GM06990 (cell line): ENCODE measurements around the gene BFSP2.

Experiments
- DNase-seq: peaks from one replicate; pipeline ENCODE4 v3.0.0-alpha.2; 2011; ENCODE audit not compliant: insufficient read length; ENCODE audit errors: extremely low read depth
- H3K27me3 ChIP-seq: replicated peaks from 2 replicates; pipeline ENCODE4 v1.6.0; 2011; ENCODE audit warnings: low read length; ENCODE audit not compliant: control insufficient read depth, insufficient read depth
- H3K36me3 ChIP-seq: 2 replicates; pipeline ENCODE4 v1.5.1; 2011; ENCODE audit warnings: low read length; ENCODE audit not compliant: control insufficient read depth, insufficient read depth
- H3K4me3 ChIP-seq: replicated peaks from 2 replicates; pipeline ENCODE4 v1.5.1; 2011; ENCODE audit warnings: low read depth, mild to moderate bottlenecking, control low read depth, low read length
- TF ChIP-seq, protein P1 (sequence below): IDR thresholded peaks from 2 replicates; pipeline ENCODE4 v1.5.1; 2011; ENCODE audit warnings: low read length, control low read depth, mild to moderate bottlenecking, inconsistent platforms; ENCODE audit not compliant: insufficient read depth, poor library complexity, severe bottlenecking

The BFSP2 gene

DNA sequence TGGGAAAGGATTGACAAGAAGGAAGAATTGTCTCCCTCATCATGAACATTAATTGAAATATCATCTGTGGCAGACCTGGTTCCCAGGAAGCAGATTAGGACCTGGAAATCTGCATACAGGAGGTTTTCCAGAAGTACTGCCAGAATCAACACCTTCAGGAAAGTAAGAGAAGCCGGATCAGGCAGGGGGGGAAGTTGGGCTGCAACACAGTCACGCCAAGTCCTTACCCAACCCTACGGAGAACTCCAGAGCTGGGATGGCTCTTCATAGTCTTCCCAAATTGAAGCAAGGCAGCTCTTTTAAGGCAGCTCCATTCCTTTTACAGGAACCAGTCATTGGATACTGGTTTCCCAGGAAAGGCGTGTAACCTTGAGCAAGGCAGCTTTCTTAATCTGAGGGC, 35.2 kb upstream of the BFSP2 start:
- TF ChIP-seq, protein P1, sequence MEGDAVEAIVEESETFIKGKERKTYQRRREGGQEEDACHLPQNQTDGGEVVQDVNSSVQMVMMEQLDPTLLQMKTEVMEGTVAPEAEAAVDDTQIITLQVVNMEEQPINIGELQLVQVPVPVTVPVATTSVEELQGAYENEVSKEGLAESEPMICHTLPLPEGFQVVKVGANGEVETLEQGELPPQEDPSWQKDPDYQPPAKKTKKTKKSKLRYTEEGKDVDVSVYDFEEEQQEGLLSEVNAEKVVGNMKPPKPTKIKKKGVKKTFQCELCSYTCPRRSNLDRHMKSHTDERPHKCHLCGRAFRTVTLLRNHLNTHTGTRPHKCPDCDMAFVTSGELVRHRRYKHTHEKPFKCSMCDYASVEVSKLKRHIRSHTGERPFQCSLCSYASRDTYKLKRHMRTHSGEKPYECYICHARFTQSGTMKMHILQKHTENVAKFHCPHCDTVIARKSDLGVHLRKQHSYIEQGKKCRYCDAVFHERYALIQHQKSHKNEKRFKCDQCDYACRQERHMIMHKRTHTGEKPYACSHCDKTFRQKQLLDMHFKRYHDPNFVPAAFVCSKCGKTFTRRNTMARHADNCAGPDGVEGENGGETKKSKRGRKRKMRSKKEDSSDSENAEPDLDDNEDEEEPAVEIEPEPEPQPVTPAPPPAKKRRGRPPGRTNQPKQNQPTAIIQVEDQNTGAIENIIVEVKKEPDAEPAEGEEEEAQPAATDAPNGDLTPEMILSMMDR, result no peak

DNA sequence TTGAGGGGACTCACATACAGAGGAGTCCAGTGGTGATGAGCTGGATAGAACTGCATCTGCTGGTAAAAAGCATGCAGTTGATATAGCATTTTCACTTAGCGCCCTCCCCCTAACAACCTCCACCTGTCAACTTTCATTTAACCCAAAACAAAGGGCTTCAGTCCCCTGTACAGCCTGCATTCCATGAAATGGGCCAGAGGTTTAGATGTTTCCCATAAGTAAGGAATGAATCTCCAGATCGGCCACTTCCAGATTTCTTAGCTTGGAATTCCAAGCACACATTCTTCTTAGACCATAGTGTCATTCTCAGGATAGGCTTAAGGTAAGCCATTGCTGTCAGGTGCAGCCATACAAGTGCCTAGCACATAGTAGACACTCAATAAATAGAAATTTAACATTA, 32.9 kb upstream of the BFSP2 start:
- TF ChIP-seq, protein P1, result no peak
- Histone ChIP-seq H3K36me3 (no peaks in the 10 kb centered on the region), H3K4me3 (no peak overlapping the region), H3K27me3 (no peaks in the 10 kb centered on the region; the same call in 1 of the 2 replicates)
- DNase-seq, result no peak

More for the DNA sequence above, 35.2 kb upstream of the BFSP2 start:
- no peak for DNase-seq
- Histone ChIP-seq H3K4me3 (no peak overlapping the region), H3K27me3 (no peaks in the 10 kb centered on the region; the same call in 1 of the 2 replicates), H3K36me3 (no peaks in the 10 kb centered on the region)

GRCh38 chr3:133367403-133367802, 32.5 kb upstream of the BFSP2 start:
- Histone ChIP-seq H3K4me3 (no peak overlapping the region), H3K27me3 (no peaks in the 10 kb centered on the region; the same call in 1 of the 2 replicates), H3K36me3 (no peaks in the 10 kb centered on the region)
- TF ChIP-seq, protein P1, result no peak
- DNase-seq, result no peak

- TF ChIP-seq, protein P1, result no peak
- Histone ChIP-seq H3K4me3 (no peak overlapping the region), H3K27me3 (no peaks in the 10 kb centered on the region; the same call in 1 of the 2 replicates), H3K36me3 (no peaks in the 10 kb centered on the region)
- no peak for DNase-seq
These were observed 31.9 kb upstream of the BFSP2 start for GRCh38 chr3:133367956-133368355.

GRCh38 chr3:133368371-133369067, 31.3 kb upstream of the BFSP2 start:
- no peak overlapping the region for H3K4me3 ChIP-seq

More at GRCh38 chr3:133368371-133369067, 31.3 kb upstream of the BFSP2 start:
- Histone ChIP-seq H3K36me3 (no peaks in the 10 kb centered on the region), H3K27me3 (no peaks in the 10 kb centered on the region; the same call in 1 of the 2 replicates)
- TF ChIP-seq, protein P1, result no peak
- no peak for DNase-seq
